Measurements from ENCODE around the gene COL2A1.

- TF ChIP-seq CTCF (conservative IDR thresholded peaks at IDR 0.05) (no peak), EZH2 (IDR thresholded peaks at IDR 0.05; ENCODE audit: low read depth) (no peak)
These were observed 33.8 kb upstream of the COL2A1 start for GRCh38 chr12:48038085-48038484.

Measured in PC-9 (cell line).